ENCODE measurements around the gene F3. TPM values are rescaled to one million over a fixed set of nuclear protein-coding genes. Genes with fewer than 3 reads are reported as not detected.

F3 gene
- total and polyA plus RNA-seq, 2 experiments from 2014 or later = 93.7 to 116 TPM

DNA sequence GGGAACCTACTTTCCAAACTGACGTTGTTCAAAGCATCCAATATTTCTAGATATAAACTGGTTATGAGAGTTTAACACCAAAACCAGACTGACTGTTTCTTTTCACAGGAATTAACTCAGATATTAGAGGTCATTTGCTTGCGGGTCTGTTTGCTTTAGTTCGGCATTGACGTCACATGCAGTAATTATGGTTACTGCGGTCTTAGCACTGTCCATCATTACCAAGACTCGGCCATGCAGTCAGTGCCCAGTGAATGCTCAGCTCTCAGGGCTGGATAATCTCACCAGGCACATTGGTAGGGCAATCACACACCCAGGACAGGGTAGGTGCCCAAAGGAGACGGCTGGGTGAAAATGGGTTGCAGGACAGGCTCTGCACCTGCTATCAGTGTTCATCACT, 9.9 kb upstream of the F3 start:
- Histone ChIP-seq H3K4me2 (ENCODE audit: unreplicated experiment) (no peak overlapping the region), H3K4me1 (ENCODE audit: insufficient read depth) (no peaks in the 10 kb centered on the region), H3K27ac (no peak overlapping the region), H3K9me3 (ENCODE audit: low read depth) (no peaks in the 10 kb centered on the region), H3K9me2 (ENCODE audit: insufficient read depth) (no peaks in the 10 kb centered on the region), H3K4me3 (no peak overlapping the region), H3K36me3 (ENCODE audit: low read depth) (no peaks in the 10 kb centered on the region), H3K9ac (no peak overlapping the region), H4K20me1 (ENCODE audit: insufficient read depth) (no peaks in the 10 kb centered on the region), H3K27me3 (replicated peaks; ENCODE audit: insufficient read depth) (no peaks in the 10 kb centered on the region), H3K79me2 (ENCODE audit: insufficient read depth) (no peaks in the 10 kb centered on the region), H3F3A (ENCODE audit: insufficient read depth) (no peaks in the 10 kb centered on the region), H2AFZ (no peak overlapping the region)
- no peak for DNase-seq
- in situ Hi-C loops (cut with MboI) = no loop called here
- no peak for TF ChIP-seq EZH2 (IDR thresholded peaks at IDR 0.05; ENCODE audit: insufficient read depth, poor library complexity, severe bottlenecking)
- TF ChIP-seq EZH2phosphoT487 (IDR thresholded peaks at IDR 0.05; ENCODE audit: insufficient read depth, low read depth) = no peak
- WGBS, 2 experiments (ENCODE audit: low coverage in 1 of 2, low lambda C conversion rate in 2 of 2, missing lambda C conversion rate in 2 of 2) = 95 to 96% methylated on average over 7 of the region's 7 CpGs

- TF ChIP-seq EZH2 (IDR thresholded peaks at IDR 0.05; ENCODE audit: insufficient read depth, poor library complexity, severe bottlenecking) (no peak), EZH2phosphoT487 (IDR thresholded peaks at IDR 0.05; ENCODE audit: insufficient read depth, low read depth) (no peak)
- Histone ChIP-seq H4K20me1 (ENCODE audit: insufficient read depth) (no peaks in the 10 kb centered on the region), H3K36me3 (ENCODE audit: low read depth) (no peaks in the 10 kb centered on the region), H3K4me2 (ENCODE audit: unreplicated experiment) (no peak overlapping the region), H2AFZ (no peak overlapping the region), H3K27ac (no peak overlapping the region), H3K4me3 (no peak overlapping the region), H3K9ac (no peak overlapping the region), H3F3A (ENCODE audit: insufficient read depth) (no peaks in the 10 kb centered on the region; the same call in 1 of the 2 replicates), H3K27me3 (replicated peaks; ENCODE audit: insufficient read depth) (no peaks in the 10 kb centered on the region), H3K4me1 (ENCODE audit: insufficient read depth) (peaks cover under 1% of the 10 kb centered on the region; the same call in 1 of the 2 replicates), H3K9me2 (ENCODE audit: insufficient read depth) (no peaks in the 10 kb centered on the region), H3K9me3 (ENCODE audit: low read depth) (no peaks in the 10 kb centered on the region), H3K79me2 (ENCODE audit: insufficient read depth) (no peaks in the 10 kb centered on the region)
- 88 to 89% methylated on average over 5 of the region's 5 CpGs for WGBS, 2 experiments (ENCODE audit: low coverage in 1 of 2, low lambda C conversion rate in 2 of 2, missing lambda C conversion rate in 2 of 2)
- in situ Hi-C loops (cut with MboI) = no loop called here
- DNase-seq = no peak
These were observed 9.3 kb upstream of the F3 start for GRCh38 chr1:94550800-94551241.

DNA sequence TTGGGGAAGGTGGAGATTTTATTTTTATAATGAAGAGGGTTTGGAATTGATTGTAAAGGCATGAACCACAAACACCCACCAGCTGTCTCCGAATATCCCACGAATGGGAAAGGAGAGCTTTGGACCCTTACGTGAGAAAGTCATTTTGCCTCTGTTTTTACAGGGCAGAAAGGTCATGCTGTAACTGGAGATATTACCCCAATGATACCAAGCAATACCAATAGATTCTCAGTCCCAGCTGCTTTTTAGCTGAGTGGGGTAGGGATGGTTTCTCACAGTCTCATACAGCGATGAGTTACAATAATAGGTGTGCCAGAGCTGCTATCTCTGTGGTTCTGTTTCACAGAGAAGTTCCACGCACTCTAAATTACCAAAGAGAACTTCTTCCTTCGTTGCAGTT, 8.8 kb upstream of the F3 start:
- TF ChIP-seq EZH2 (IDR thresholded peaks at IDR 0.05; ENCODE audit: insufficient read depth, poor library complexity, severe bottlenecking) (no peak), EZH2phosphoT487 (IDR thresholded peaks at IDR 0.05; ENCODE audit: insufficient read depth, low read depth) (no peak)
- in situ Hi-C loops (cut with MboI) = no loop called here
- no peak overlapping the region for H2AFZ ChIP-seq
- no peak for DNase-seq
- H3K36me3 ChIP-seq (ENCODE audit: low read depth) = no peaks in the 10 kb centered on the region
- no peak overlapping the region for H3K9ac ChIP-seq
- H3K27ac ChIP-seq = no peak overlapping the region
- no peaks in the 10 kb centered on the region for H3K27me3 ChIP-seq (replicated peaks; ENCODE audit: insufficient read depth)
- H4K20me1 ChIP-seq (ENCODE audit: insufficient read depth) = no peaks in the 10 kb centered on the region
- peaks cover 5% of the 10 kb centered on the region for H3K4me1 ChIP-seq (ENCODE audit: insufficient read depth)
- H3K79me2 ChIP-seq (ENCODE audit: insufficient read depth) = no peaks in the 10 kb centered on the region
- 83 to 90% methylated on average over 6 of the region's 6 CpGs for WGBS, 2 experiments (ENCODE audit: low coverage in 1 of 2, low lambda C conversion rate in 2 of 2, missing lambda C conversion rate in 2 of 2)
- H3K9me2 ChIP-seq (ENCODE audit: insufficient read depth) = no peaks in the 10 kb centered on the region
- H3K4me3 ChIP-seq = no peak overlapping the region
- peaks cover 1% of the 10 kb centered on the region for H3F3A ChIP-seq (ENCODE audit: insufficient read depth)
- no peaks in the 10 kb centered on the region for H3K9me3 ChIP-seq (ENCODE audit: low read depth)
- H3K4me2 ChIP-seq (ENCODE audit: unreplicated experiment) = no peak overlapping the region

GRCh38 chr1:94549706-94550105, 8.1 kb upstream of the F3 start:
- Histone ChIP-seq H3K9me3 (ENCODE audit: low read depth) (no peaks in the 10 kb centered on the region), H3F3A (ENCODE audit: insufficient read depth) (peaks cover 8% of the 10 kb centered on the region), H3K4me1 (ENCODE audit: insufficient read depth) (peaks cover 11% of the 10 kb centered on the region), H3K9me2 (ENCODE audit: insufficient read depth) (no peaks in the 10 kb centered on the region), H4K20me1 (ENCODE audit: insufficient read depth) (no peaks in the 10 kb centered on the region), H3K27ac (no peak overlapping the region), H3K4me2 (ENCODE audit: unreplicated experiment) (no peak overlapping the region), H3K79me2 (ENCODE audit: insufficient read depth) (no peaks in the 10 kb centered on the region), H3K9ac (no peak overlapping the region), H3K36me3 (ENCODE audit: low read depth) (no peaks in the 10 kb centered on the region), H2AFZ (no peak overlapping the region), H3K4me3 (no peak overlapping the region), H3K27me3 (replicated peaks; ENCODE audit: insufficient read depth) (no peaks in the 10 kb centered on the region)
- 92 to 94% methylated on average over 5 of the region's 5 CpGs for WGBS, 2 experiments (ENCODE audit: low coverage in 1 of 2, low lambda C conversion rate in 2 of 2, missing lambda C conversion rate in 2 of 2)
- TF ChIP-seq EZH2phosphoT487 (IDR thresholded peaks at IDR 0.05; ENCODE audit: insufficient read depth, low read depth) = no peak
- DNase-seq = no peak
- in situ Hi-C loops (cut with MboI) = no loop called here
